ENCODE measurements around the gene C2orf68.
"Not testable (repeated sequence)": the region's sequence is repeated elsewhere in the genome, so short reads cannot be mapped to it uniquely, and the experiment has no call there.

Gene C2orf68

GRCh38 chr2:85623991-85624390 lies 12.1 kb upstream of the C2orf68 start:
- no peak for DNase-seq

GRCh38 chr2:85621338-85621737 lies 9.5 kb upstream of the C2orf68 start:
- no peak for DNase-seq

- DNase-seq = no peak
Observed at GRCh38 chr2:85619617-85620016, 7.8 kb upstream of the C2orf68 start.

- DNase-seq = not testable (repeated sequence)
Observed at GRCh38 chr2:85617723-85618122, 5.9 kb upstream of the C2orf68 start.

- DNase-seq = no peak
Observed at GRCh38 chr2:85615413-85615728, 3.5 kb upstream of the C2orf68 start.

- not testable (repeated sequence) for DNase-seq
Observed at GRCh38 chr2:85614757-85615156, 2.9 kb upstream of the C2orf68 start.

GRCh38 chr2:85613717-85614515 lies 2.0 kb upstream of the C2orf68 start:
- no peak for DNase-seq

GRCh38 chr2:85611217-85611704 lies 605 bp downstream of the C2orf68 start:
- no peak for DNase-seq

- DNase-seq = no peak
Observed at GRCh38 chr2:85607268-85608215, 4.3 kb downstream of the C2orf68 start.

GRCh38 chr2:85606116-85606455 lies 5.8 kb downstream of the C2orf68 start:
- DNase-seq = no peak

GRCh38 chr2:85605406-85606115 lies 6.3 kb downstream of the C2orf68 start:
- no peak for DNase-seq

GRCh38 chr2:85604568-85605339 lies 7.1 kb downstream of the C2orf68 start:
- DNase-seq = no peak

GRCh38 chr2:85604133-85604444 lies 7.8 kb downstream of the C2orf68 start:
- not testable (repeated sequence) for DNase-seq

GRCh38 chr2:85602476-85603234 lies 9.2 kb downstream of the C2orf68 start, which contains the start of gene TMEM150A:
TMEM150A (minus strand) TSS chr2:85602698; CDS start chr2:85601948, 750 bp downstream.
- peak; percentile 95 for DNase-seq

- DNase-seq = no peak
Observed at GRCh38 chr2:85601771-85602475, 9.9 kb downstream of the C2orf68 start.

- no peak for DNase-seq
Observed at GRCh38 chr2:85600951-85601770, 10.7 kb downstream of the C2orf68 start.

GRCh38 chr2:85600235-85600575 lies 11.7 kb downstream of the C2orf68 start:
- DNase-seq = no peak

- DNase-seq = no peak
Observed at GRCh38 chr2:85599468-85600234, 12.2 kb downstream of the C2orf68 start.

- no peak for DNase-seq
Observed at GRCh38 chr2:85598594-85599340, 13.1 kb downstream of the C2orf68 start.
